Activated CD8-positive, alpha-beta T cell treated with anti-CD3 and anti-CD28 coated beads for 36 hours (primary cell): ENCODE measurements around the gene DRAXIN. TPM values are rescaled to one million over a fixed set of nuclear protein-coding genes. Genes with fewer than 3 reads are reported as not detected.

Source experiments
- ATAC-seq: fragments of 200-7000 bp; cut with Tn5 transposase; one replicate; pipeline ENCODE4 v1.10.0; 2021; ENCODE audit warnings: mild to moderate bottlenecking, moderate library complexity
- CTCF ChIA-PET: fragments of 350-600 bp; sonication (Branson Sonifier 250); formaldehyde crosslinking; loops from one replicate; lab custom pipeline; 2021; ENCODE audit warnings: antibody characterized with exemption; lab: Charles Lee
- POLR2A ChIA-PET: fragments of 350-600 bp; sonication (Branson Sonifier 250); formaldehyde crosslinking; loops from one replicate; lab custom pipeline; 2021; ENCODE audit warnings: antibody characterized with exemption; lab: Charles Lee
- DNase-seq: peaks from one replicate; pipeline ENCODE4 v3.0.0-alpha.2; 2020
- H3K27ac Mint-ChIP-seq: one replicate; pipeline ENCODE4 v1.8.0; 2021; ENCODE audit warnings: mild to moderate bottlenecking, mixed read lengths
- H3K27me3 Mint-ChIP-seq: one replicate; pipeline ENCODE4 v1.8.0; 2021; ENCODE audit warnings: mixed read lengths
- H3K36me3 Mint-ChIP-seq: one replicate; pipeline ENCODE4 v1.8.0; 2021; ENCODE audit warnings: low read depth, mixed read lengths
- H3K4me1 Mint-ChIP-seq: one replicate; pipeline ENCODE4 v1.8.0; 2021; ENCODE audit warnings: low read depth, mixed read lengths
- H3K4me3 Mint-ChIP-seq: one replicate; pipeline ENCODE4 v1.8.0; 2021; ENCODE audit warnings: mild to moderate bottlenecking, moderate library complexity, mixed read lengths
- H3K9me3 Mint-ChIP-seq: one replicate; pipeline ENCODE4 v1.8.0; 2021; ENCODE audit warnings: mixed read lengths
- CTCF ChIP-seq: fragments of 200-600 bp; IDR thresholded peaks from one replicate; pipeline ENCODE4 v1.8.0; 2022; ENCODE audit warnings: antibody characterized with exemption, mild to moderate bottlenecking
- intact Hi-C: fragments of 100-400 bp; cut with micrococcal nuclease; formaldehyde crosslinking; loops from one replicate; pipeline ENCODE4 v1.10.0; 2022
- total RNA-seq, 2 experiments: library from RNA; stranded (reverse); gene quantifications; one replicate each; pipeline ENCODE4 v1.2.3, GENCODE V29; 2021

DRAXIN gene
- total RNA-seq, 2 experiments from 2014 or later, result 0.18 to 0.20 TPM

GRCh38 chr1:11722538-11722937 is 31.0 kb downstream of the DRAXIN start:
- ATAC-seq (no peak), DNase-seq (no peak)
- intact Hi-C loops, result no loop called here
- no peak for TF ChIP-seq CTCF
- ChIA-PET POLR2A (interaction anchor here (0.6 to 1.1 kb wide), 2 partner anchors 13 to 58 kb away, joined by 3 to 4 read pairs; partner anchors contain the start of gene FBXO6), CTCF (interaction anchor here (1.1 to 9.4 kb wide), 5 partner anchors 15 to 77 kb away, joined by 3 to 136 read pairs (median 6); partner anchors contain the start of genes FBXO2, FBXO44 and FBXO6)
- Mint-ChIP-seq H3K4me1 (peaks cover 13% of the 10 kb centered on the region), H3K4me3 (no peak overlapping the region), H3K9me3 (no peaks in the 10 kb centered on the region), H3K27ac (no peak overlapping the region), H3K36me3 (no peaks in the 10 kb centered on the region), H3K27me3 (no peaks in the 10 kb centered on the region)

GRCh38 chr1:11725616-11726015 is 34.1 kb downstream of the DRAXIN start:
- no peak for ATAC-seq
- H3K9me3 Mint-ChIP-seq, result no peaks in the 10 kb centered on the region
- CTCF ChIA-PET, result interaction anchor here (1.0 to 9.4 kb wide), 4 partner anchors 17 to 80 kb away, joined by 3 to 136 read pairs (median 6); partner anchors contain the start of genes FBXO2, FBXO44 and FBXO6
- POLR2A ChIA-PET, result interaction anchor here (0.8 to 1.5 kb wide), 2 partner anchors 183 to 184 kb away, joined by 3 to 5 read pairs; no protein-coding TSS in a partner anchor
- H3K36me3 Mint-ChIP-seq, result no peaks in the 10 kb centered on the region
- intact Hi-C loops, result no loop called here
- H3K4me1 Mint-ChIP-seq, result peaks cover 20% of the 10 kb centered on the region
- no peaks in the 10 kb centered on the region for H3K27me3 Mint-ChIP-seq
- no peak for DNase-seq
- no peak overlapping the region for H3K27ac Mint-ChIP-seq
- H3K4me3 Mint-ChIP-seq, result no peak overlapping the region
- no peak for TF ChIP-seq CTCF

GRCh38 chr1:11727119-11727518 is 35.6 kb downstream of the DRAXIN start:
- H3K36me3 Mint-ChIP-seq, result no peaks in the 10 kb centered on the region
- ChIA-PET POLR2A (interaction anchor here (0.9 kb wide), 1 partner anchor 63 kb away, joined by 3 read pairs; the partner anchor contains the start of gene FBXO6), CTCF (interaction anchor here (1.2 to 9.4 kb wide), 3 partner anchors 63 to 81 kb away, joined by 4 to 136 read pairs (median 9); partner anchors contain the start of genes FBXO2, FBXO44 and FBXO6)
- H3K4me1 Mint-ChIP-seq, result peaks cover 33% of the 10 kb centered on the region
- intact Hi-C loops, result no loop called here
- H3K4me3 Mint-ChIP-seq, result no peak overlapping the region
- TF ChIP-seq CTCF, result no peak
- no peak for ATAC-seq
- H3K27ac Mint-ChIP-seq, result no peak overlapping the region
- H3K9me3 Mint-ChIP-seq, result no peaks in the 10 kb centered on the region
- no peak for DNase-seq
- no peaks in the 10 kb centered on the region for H3K27me3 Mint-ChIP-seq

- Mint-ChIP-seq H3K4me1 (peaks cover 41% of the 10 kb centered on the region), H3K4me3 (no peak overlapping the region), H3K9me3 (no peaks in the 10 kb centered on the region), H3K27me3 (no peaks in the 10 kb centered on the region), H3K36me3 (no peaks in the 10 kb centered on the region), H3K27ac (no peak overlapping the region)
- no peak for DNase-seq
- intact Hi-C loops, result no loop called here
- TF ChIP-seq CTCF, result no peak
- ChIA-PET CTCF (interaction anchor here (3.4 kb wide), 1 partner anchor 9 kb away, joined by 17 read pairs; no protein-coding TSS in a partner anchor), POLR2A (interaction anchor here (1.3 kb wide), 1 partner anchor 180 kb away, joined by 5 read pairs; no protein-coding TSS in a partner anchor)
- ATAC-seq, result no peak
Measured at GRCh38 chr1:11728126-11728806, 36.8 kb downstream of the DRAXIN start.

- ChIA-PET CTCF (interaction anchor here (3.4 kb wide), 1 partner anchor 10 kb away, joined by 17 read pairs; no protein-coding TSS in a partner anchor), POLR2A (interaction anchor here (1.3 kb wide), 1 partner anchor 179 kb away, joined by 5 read pairs; no protein-coding TSS in a partner anchor)
- Mint-ChIP-seq H3K4me3 (no peak overlapping the region), H3K36me3 (no peaks in the 10 kb centered on the region), H3K27ac (no peak overlapping the region), H3K27me3 (no peaks in the 10 kb centered on the region), H3K9me3 (no peaks in the 10 kb centered on the region), H3K4me1 (peaks cover 43% of the 10 kb centered on the region)
- DNase-seq (no peak), ATAC-seq (no peak)
- no peak for TF ChIP-seq CTCF
- intact Hi-C loops, result no loop called here
Measured at GRCh38 chr1:11729155-11729497, 37.6 kb downstream of the DRAXIN start.
